ENCODE measurements around the gene ZNF536. TPM values are rescaled to one million over a fixed set of nuclear protein-coding genes. Genes with fewer than 3 reads are reported as not detected.
A peak's percentile ranks its signal among the peaks of the same experiment; 100 is the strongest.

Gene ZNF536
- total RNA-seq, 4 donors from 2014 or later: 0.51 to 1.0 (median 0.77) TPM

DNA sequence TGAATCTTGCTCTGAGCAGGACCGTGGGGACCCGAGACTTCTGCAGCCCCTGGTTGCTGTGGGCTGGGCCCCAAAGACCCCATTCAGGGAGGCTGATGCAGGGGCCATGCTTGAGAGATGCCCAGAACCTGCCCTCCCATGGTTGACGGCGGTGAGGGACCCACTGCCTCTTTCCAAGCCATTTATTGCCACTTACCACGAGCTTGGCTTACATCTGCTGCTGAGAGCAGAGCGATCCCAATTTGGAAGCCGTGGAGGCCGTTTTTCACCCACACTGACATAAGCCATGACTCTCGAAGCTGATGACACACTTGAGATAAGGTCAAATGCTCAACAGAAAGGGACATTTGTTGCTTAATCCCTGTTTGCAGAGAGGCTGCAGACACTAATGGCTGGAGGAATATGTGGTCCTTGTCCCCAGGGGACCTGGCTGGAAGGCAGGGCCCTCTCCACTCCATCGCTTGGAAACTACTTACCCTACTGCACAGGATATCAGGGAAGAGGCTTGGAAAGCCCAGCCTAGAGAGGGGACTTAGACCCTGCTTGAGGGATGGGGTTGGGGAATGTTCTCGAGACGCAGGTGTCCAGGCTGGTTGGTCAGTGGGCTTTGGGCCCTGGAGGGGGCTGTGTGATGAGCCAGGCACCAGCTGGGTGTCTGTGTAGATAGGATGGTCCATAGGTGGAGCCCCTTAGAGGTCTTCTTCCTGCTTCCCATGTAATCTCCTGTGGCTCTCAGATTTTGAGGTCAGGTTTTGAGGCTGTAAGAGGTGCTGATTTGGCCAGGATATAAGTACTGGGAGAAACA, 15.3 kb downstream of the ZNF536 start:
- no peak overlapping the region for H3K4me3 ChIP-seq (ENCODE audit: low read depth, poor library complexity, severe bottlenecking)
- intact Hi-C loops (cut with DNase I; ENCODE audit: low total_unique reads): no loop called here
- 74 to 84% methylated on average over 12 of the region's 12 CpGs for WGBS, 2 donors
- DNase-seq (ENCODE audit: low spot score in 2 of 2): peak in 1 of 2 donors; percentile 58
- TF ChIP-seq POLR2A (IDR thresholded peaks at IDR 0.05): no peak
- TF ChIP-seq, protein P1, sequence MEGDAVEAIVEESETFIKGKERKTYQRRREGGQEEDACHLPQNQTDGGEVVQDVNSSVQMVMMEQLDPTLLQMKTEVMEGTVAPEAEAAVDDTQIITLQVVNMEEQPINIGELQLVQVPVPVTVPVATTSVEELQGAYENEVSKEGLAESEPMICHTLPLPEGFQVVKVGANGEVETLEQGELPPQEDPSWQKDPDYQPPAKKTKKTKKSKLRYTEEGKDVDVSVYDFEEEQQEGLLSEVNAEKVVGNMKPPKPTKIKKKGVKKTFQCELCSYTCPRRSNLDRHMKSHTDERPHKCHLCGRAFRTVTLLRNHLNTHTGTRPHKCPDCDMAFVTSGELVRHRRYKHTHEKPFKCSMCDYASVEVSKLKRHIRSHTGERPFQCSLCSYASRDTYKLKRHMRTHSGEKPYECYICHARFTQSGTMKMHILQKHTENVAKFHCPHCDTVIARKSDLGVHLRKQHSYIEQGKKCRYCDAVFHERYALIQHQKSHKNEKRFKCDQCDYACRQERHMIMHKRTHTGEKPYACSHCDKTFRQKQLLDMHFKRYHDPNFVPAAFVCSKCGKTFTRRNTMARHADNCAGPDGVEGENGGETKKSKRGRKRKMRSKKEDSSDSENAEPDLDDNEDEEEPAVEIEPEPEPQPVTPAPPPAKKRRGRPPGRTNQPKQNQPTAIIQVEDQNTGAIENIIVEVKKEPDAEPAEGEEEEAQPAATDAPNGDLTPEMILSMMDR (IDR thresholded peaks at IDR 0.05): no peak

DNA sequence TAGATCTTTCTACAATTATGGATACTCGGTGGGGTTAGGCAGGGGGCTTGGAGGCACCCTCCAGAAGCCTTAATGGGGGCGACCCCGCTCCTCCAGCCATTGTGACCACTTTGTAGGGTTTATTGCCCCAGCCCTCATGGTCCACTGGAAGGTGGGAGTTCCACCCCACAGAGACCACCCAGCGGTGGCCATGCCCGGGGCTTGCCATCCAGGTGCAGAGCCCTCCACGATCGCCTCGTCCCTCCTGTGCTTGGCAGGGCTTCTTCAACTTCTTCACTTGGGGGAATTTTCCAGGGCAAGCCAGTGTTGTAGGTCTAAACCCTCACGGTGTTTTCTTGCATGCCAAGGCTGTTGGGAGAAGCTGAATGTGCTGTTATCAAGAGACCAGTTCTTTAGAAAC, 16.1 kb downstream of the ZNF536 start:
- 91 to 92% methylated on average over 9 of the region's 9 CpGs for WGBS, 2 donors
- DNase-seq (ENCODE audit: low spot score in 2 of 2): peak in 1 of 2 donors; percentile 74
- intact Hi-C loops (cut with DNase I; ENCODE audit: low total_unique reads): no loop called here
- no peak overlapping the region for H3K4me3 ChIP-seq (ENCODE audit: low read depth, poor library complexity, severe bottlenecking)
- TF ChIP-seq, protein P1 (IDR thresholded peaks at IDR 0.05): no peak
- no peak for TF ChIP-seq POLR2A (IDR thresholded peaks at IDR 0.05)

DNA sequence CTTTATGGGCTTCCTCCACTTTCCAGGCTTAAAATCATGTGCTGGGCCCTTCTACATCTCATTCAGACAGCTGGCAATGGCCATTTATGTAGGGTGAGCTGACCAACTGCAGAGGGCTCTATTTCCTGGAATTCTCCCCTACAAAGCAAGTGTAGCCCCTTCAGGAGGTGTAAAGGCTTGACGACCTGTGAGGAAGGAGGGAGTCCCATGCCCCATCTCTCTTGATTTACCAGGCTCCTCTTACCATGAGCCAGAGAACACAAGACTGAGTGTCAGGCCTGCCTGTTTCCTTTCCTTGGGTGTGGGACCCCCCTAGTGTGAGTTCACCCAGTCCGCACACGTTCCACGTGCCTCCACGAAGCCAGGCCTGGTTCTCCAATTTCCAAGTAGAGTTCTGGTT, 16.6 kb downstream of the ZNF536 start:
- H3K4me3 ChIP-seq (ENCODE audit: low read depth, poor library complexity, severe bottlenecking): no peak overlapping the region
- intact Hi-C loops (cut with DNase I; ENCODE audit: low total_unique reads): no loop called here
- TF ChIP-seq POLR2A (IDR thresholded peaks at IDR 0.05): no peak
- TF ChIP-seq, protein P1 (IDR thresholded peaks at IDR 0.05): no peak
- no peak for DNase-seq (ENCODE audit: low spot score in 2 of 2)
- WGBS, 2 donors: 85 to 91% methylated on average over 5 of the region's 5 CpGs

DNA sequence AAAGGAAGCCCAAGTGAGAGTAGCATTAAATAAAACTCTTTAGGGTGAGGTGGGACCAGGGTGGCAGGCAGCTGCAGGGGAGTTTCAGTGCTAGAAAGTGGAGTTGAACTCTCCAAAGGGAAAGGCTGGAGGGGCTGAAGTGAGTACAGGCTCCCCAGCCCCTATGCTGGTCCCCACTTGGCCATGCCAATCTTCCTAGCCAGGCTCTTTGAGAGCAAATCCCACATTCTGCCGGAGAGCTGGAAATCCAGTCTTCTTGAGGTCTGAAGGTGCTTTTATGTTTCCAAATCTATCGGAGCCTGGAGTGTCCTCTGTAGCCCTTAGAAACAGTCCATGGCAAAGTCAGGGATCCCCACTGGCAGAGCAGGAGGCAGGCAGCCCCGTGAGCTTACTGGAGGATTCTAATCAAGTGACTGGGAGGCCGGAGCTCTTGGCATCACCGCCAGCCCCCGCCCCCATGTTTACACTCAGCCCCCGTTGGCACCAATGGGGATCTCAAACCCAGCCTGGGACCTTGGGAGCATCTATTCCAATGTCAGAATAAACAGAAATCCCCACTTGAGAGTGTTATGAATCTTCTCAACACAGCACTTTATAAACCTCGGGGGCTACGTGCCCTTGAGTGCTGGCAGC, 18.3 kb downstream of the ZNF536 start:
- TF ChIP-seq POLR2A (IDR thresholded peaks at IDR 0.05): no peak
- TF ChIP-seq, protein P1 (IDR thresholded peaks at IDR 0.05): no peak
- no peak for DNase-seq (ENCODE audit: low spot score in 2 of 2)
- intact Hi-C loops (cut with DNase I; ENCODE audit: low total_unique reads): no loop called here
- 74 to 79% methylated on average over 9 of the region's 9 CpGs for WGBS, 2 donors
- H3K4me3 ChIP-seq (ENCODE audit: low read depth, poor library complexity, severe bottlenecking): no peak overlapping the region

DNA sequence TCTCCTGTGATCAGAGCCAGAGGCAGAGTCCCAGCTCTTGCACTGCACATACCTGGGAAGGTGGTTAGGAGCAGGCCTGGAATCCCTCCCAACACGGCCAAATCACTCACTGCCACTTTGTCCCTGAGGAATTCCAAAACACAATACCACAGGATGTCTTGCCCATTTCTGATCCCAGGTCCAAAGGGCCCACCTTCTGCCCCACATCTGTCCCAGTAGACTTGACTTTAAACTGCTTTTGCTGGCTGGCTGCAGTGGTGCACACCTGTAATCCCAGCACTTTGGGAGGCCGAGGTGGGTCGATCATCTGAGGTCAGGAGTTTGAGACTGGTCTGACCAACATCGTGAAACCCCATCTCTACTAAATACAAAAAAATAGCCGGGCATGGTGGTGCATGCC, 18.9 kb downstream of the ZNF536 start:
- no peak for DNase-seq (ENCODE audit: low spot score in 2 of 2)
- H3K4me3 ChIP-seq (ENCODE audit: low read depth, poor library complexity, severe bottlenecking): no peak overlapping the region
- WGBS, 2 donors: 83 to 86% methylated on average over 5 of the region's 5 CpGs

More for the DNA sequence above, 18.9 kb downstream of the ZNF536 start:
- no peak for TF ChIP-seq POLR2A (IDR thresholded peaks at IDR 0.05)
- TF ChIP-seq, protein P1 (IDR thresholded peaks at IDR 0.05): no peak
- intact Hi-C loops (cut with DNase I; ENCODE audit: low total_unique reads): no loop called here
